Neural cell (in vitro differentiated cells): Measurements from ENCODE around the gene BTBD19. TPM values are rescaled to one million over a fixed set of nuclear protein-coding genes. Genes with fewer than 3 reads are reported as not detected.

Source experiments
- H2AFZ ChIP-seq: fragments of 200-600, 300-800 bp; sonication (generic), shearing (Covaris generic); 2 replicates; pipeline ENCODE4 v1.6.0; 2014; ENCODE audit warnings: low read depth, mild to moderate bottlenecking, antibody characterized with exemption, low read length, moderate library complexity
- H3F3A ChIP-seq: fragments of 200-600 bp; shearing (Covaris generic); 2 replicates; pipeline ENCODE4 v1.6.1; 2016; ENCODE audit warnings: mild to moderate bottlenecking, moderate library complexity, mixed read lengths, antibody characterized with exemption, low read length; ENCODE audit not compliant: insufficient read depth, poor library complexity, severe bottlenecking
- H3K27ac ChIP-seq: fragments of 200-600, 300-800 bp; sonication (generic), shearing (Covaris generic); 2 replicates; pipeline ENCODE4 v1.5.1; 2014; ENCODE audit warnings: mild to moderate bottlenecking, low read length, moderate library complexity
- H3K27me3 ChIP-seq: fragments of 300-800, 200-600 bp; sonication (generic), shearing (Covaris generic); 2 replicates; pipeline ENCODE4 v1.6.0; 2014; ENCODE audit warnings: mild to moderate bottlenecking, low read depth, low read length, moderate library complexity; ENCODE audit not compliant: insufficient read depth
- H3K36me3 ChIP-seq: fragments of 300-800, 200-600 bp; sonication (generic), shearing (Covaris generic); 2 replicates; pipeline ENCODE4 v1.5.1; 2014; ENCODE audit warnings: mild to moderate bottlenecking, antibody characterized with exemption, low read length, moderate library complexity; ENCODE audit not compliant: insufficient read depth
- H3K4me2 ChIP-seq: fragments of 300-800, 200-600 bp; sonication (generic), shearing (Covaris generic); 2 replicates; pipeline ENCODE4 v1.6.0; 2014; ENCODE audit warnings: mild to moderate bottlenecking, low read length
- H3K4me3 ChIP-seq: fragments of 300-800, 200-600 bp; sonication (generic), shearing (Covaris generic); 2 replicates; pipeline ENCODE4 v1.5.1; 2014; ENCODE audit warnings: mild to moderate bottlenecking, low read length, moderate library complexity
- H3K79me2 ChIP-seq: fragments of 200-600 bp; shearing (Covaris generic); replicated peaks from 2 replicates; pipeline ENCODE4 v1.6.0; 2014; ENCODE audit warnings: mild to moderate bottlenecking, low read length, moderate library complexity; ENCODE audit not compliant: insufficient read depth
- H3K9ac ChIP-seq: fragments of 300-800, 200-600 bp; sonication (generic), shearing (Covaris generic); 2 replicates; pipeline ENCODE4 v1.6.1; 2016; ENCODE audit warnings: mild to moderate bottlenecking, low read length, mixed read lengths
- H3K9me2 ChIP-seq: fragments of 200-600 bp; shearing (Covaris generic); 2 replicates; pipeline ENCODE4 v1.6.1; 2016; ENCODE audit warnings: mild to moderate bottlenecking, low read length, mixed read lengths; ENCODE audit not compliant: insufficient read depth
- H3K9me3 ChIP-seq: fragments of 200-600, 300-800 bp; sonication (generic), shearing (Covaris generic); 2 replicates; pipeline ENCODE4 v1.6.1; 2016; ENCODE audit warnings: mild to moderate bottlenecking, mixed run types, low read length, moderate library complexity, mixed read lengths
- H4K20me1 ChIP-seq: fragments of 200-600 bp; shearing (Covaris generic); 2 replicates; pipeline ENCODE4 v1.6.1; 2016; ENCODE audit warnings: mild to moderate bottlenecking, mixed run types; ENCODE audit not compliant: insufficient read depth
- EP300 ChIP-seq: fragments of 450-650 bp; conservative IDR thresholded peaks from 2 replicates; pipeline ENCODE4 v1.6.1; 2014; ENCODE audit warnings: antibody characterized with exemption, mild to moderate bottlenecking, moderate library complexity; ENCODE audit not compliant: poor library complexity, severe bottlenecking
- EZH2 ChIP-seq: fragments of 200-600, 300-800 bp; shearing (Covaris generic), sonication (generic); IDR thresholded peaks from 2 replicates; pipeline ENCODE4 v1.6.1; 2014; ENCODE audit warnings: antibody characterized with exemption, low read length, borderline replicate concordance, mild to moderate bottlenecking; ENCODE audit not compliant: insufficient read depth, poor library complexity, severe bottlenecking
- MXI1 ChIP-seq: fragments of 450-650 bp; conservative IDR thresholded peaks from 2 replicates; pipeline ENCODE4 v1.6.1; 2014; ENCODE audit warnings: antibody characterized with exemption, mild to moderate bottlenecking; ENCODE audit not compliant: poor library complexity, severe bottlenecking
- POLR2AphosphoS5 ChIP-seq: IDR thresholded peaks from 2 replicates; pipeline ENCODE4 v1.6.1; 2012
- RAD21 ChIP-seq: fragments of 450-650 bp; conservative IDR thresholded peaks from 2 replicates; pipeline ENCODE4 v1.6.1; 2014; ENCODE audit warnings: antibody characterized with exemption, mild to moderate bottlenecking, moderate library complexity
- SMC3 ChIP-seq: fragments of 450-650 bp; conservative IDR thresholded peaks from 2 replicates; pipeline ENCODE4 v1.6.1; 2014; ENCODE audit warnings: antibody characterized with exemption, mild to moderate bottlenecking, moderate library complexity; ENCODE audit not compliant: poor library complexity
- TAF1 ChIP-seq: IDR thresholded peaks from 2 replicates; pipeline ENCODE4 v1.6.1; 2012; ENCODE audit warnings: low read depth
- polyA plus RNA-seq: library from polyadenylated mRNA; depleted of rRNA; stranded (reverse); fragments of >200 nt; gene quantifications from 2 replicates; pipeline ENCODE4 v1.2.3, GENCODE V29; 2014
- TF ChIP-seq, protein P1 (sequence below): IDR thresholded peaks from 2 replicates; pipeline ENCODE4 v1.6.1; 2012; ENCODE audit warnings: borderline replicate concordance
- TF ChIP-seq, protein P2 (sequence below): fragments of 450-650 bp; IDR thresholded peaks from 2 replicates; pipeline ENCODE4 v1.5.1; 2014; ENCODE audit warnings: antibody characterized with exemption, mild to moderate bottlenecking, moderate library complexity; ENCODE audit not compliant: poor library complexity, severe bottlenecking

BTBD19 gene
- polyA plus RNA-seq, 1 donor from 2014 or later: not detected

DNA sequence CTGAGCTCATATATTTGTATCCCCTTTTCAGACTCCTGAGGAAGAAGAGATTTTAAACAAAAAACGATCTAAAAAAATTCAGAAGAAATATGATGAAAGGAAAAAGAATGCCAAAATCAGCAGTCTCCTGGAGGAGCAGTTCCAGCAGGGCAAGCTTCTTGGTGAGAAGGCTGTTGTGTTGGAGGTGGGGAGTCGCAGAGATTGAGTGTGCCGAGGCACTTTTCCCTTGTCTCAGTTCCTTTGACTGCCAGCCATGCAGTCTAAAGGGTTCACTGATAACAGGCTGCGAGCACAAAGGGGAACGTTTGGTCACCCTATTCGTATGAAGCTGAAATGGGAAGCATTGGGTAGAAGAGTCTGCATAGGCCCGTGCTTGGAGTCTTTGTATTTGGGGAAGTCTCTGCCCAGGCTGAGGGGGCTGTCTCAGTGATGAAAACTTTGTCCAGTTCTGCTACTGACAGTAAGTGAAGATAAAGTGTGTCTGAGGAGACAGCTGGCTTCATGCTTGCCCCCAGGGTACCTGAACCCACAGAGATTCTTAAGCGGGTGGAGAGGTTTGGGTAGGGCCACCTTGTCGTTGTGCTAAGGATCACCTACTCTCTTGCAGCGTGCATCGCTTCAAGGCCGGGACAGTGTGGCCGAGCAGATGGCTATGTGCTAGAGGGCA is 30.2 kb upstream of the BTBD19 start:
- TF ChIP-seq, protein P1, sequence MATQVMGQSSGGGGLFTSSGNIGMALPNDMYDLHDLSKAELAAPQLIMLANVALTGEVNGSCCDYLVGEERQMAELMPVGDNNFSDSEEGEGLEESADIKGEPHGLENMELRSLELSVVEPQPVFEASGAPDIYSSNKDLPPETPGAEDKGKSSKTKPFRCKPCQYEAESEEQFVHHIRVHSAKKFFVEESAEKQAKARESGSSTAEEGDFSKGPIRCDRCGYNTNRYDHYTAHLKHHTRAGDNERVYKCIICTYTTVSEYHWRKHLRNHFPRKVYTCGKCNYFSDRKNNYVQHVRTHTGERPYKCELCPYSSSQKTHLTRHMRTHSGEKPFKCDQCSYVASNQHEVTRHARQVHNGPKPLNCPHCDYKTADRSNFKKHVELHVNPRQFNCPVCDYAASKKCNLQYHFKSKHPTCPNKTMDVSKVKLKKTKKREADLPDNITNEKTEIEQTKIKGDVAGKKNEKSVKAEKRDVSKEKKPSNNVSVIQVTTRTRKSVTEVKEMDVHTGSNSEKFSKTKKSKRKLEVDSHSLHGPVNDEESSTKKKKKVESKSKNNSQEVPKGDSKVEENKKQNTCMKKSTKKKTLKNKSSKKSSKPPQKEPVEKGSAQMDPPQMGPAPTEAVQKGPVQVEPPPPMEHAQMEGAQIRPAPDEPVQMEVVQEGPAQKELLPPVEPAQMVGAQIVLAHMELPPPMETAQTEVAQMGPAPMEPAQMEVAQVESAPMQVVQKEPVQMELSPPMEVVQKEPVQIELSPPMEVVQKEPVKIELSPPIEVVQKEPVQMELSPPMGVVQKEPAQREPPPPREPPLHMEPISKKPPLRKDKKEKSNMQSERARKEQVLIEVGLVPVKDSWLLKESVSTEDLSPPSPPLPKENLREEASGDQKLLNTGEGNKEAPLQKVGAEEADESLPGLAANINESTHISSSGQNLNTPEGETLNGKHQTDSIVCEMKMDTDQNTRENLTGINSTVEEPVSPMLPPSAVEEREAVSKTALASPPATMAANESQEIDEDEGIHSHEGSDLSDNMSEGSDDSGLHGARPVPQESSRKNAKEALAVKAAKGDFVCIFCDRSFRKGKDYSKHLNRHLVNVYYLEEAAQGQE: no peak
- no peak for TF ChIP-seq EZH2
- no peak for TF ChIP-seq EP300
- no peak for TF ChIP-seq MXI1
- TF ChIP-seq RAD21: no peak
- TF ChIP-seq, protein P2, sequence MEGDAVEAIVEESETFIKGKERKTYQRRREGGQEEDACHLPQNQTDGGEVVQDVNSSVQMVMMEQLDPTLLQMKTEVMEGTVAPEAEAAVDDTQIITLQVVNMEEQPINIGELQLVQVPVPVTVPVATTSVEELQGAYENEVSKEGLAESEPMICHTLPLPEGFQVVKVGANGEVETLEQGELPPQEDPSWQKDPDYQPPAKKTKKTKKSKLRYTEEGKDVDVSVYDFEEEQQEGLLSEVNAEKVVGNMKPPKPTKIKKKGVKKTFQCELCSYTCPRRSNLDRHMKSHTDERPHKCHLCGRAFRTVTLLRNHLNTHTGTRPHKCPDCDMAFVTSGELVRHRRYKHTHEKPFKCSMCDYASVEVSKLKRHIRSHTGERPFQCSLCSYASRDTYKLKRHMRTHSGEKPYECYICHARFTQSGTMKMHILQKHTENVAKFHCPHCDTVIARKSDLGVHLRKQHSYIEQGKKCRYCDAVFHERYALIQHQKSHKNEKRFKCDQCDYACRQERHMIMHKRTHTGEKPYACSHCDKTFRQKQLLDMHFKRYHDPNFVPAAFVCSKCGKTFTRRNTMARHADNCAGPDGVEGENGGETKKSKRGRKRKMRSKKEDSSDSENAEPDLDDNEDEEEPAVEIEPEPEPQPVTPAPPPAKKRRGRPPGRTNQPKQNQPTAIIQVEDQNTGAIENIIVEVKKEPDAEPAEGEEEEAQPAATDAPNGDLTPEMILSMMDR: no peak
- no peak for TF ChIP-seq TAF1
- no peak for TF ChIP-seq SMC3
- no peak for TF ChIP-seq POLR2AphosphoS5
- H3K4me3 ChIP-seq: no peak overlapping the region
- H3K27me3 ChIP-seq: no peaks in the 10 kb centered on the region
- no peak overlapping the region for H3K9ac ChIP-seq
- H3F3A ChIP-seq: no peaks in the 10 kb centered on the region
- peaks cover 10% of the 10 kb centered on the region for H3K79me2 ChIP-seq
- peaks cover 2% of the 10 kb centered on the region for H4K20me1 ChIP-seq
- no peak overlapping the region for H2AFZ ChIP-seq
- H3K27ac ChIP-seq: no peak overlapping the region
- H3K4me2 ChIP-seq: no peak overlapping the region
- no peaks in the 10 kb centered on the region for H3K9me3 ChIP-seq
- no peaks in the 10 kb centered on the region for H3K9me2 ChIP-seq
- H3K36me3 ChIP-seq: no peaks in the 10 kb centered on the region

DNA sequence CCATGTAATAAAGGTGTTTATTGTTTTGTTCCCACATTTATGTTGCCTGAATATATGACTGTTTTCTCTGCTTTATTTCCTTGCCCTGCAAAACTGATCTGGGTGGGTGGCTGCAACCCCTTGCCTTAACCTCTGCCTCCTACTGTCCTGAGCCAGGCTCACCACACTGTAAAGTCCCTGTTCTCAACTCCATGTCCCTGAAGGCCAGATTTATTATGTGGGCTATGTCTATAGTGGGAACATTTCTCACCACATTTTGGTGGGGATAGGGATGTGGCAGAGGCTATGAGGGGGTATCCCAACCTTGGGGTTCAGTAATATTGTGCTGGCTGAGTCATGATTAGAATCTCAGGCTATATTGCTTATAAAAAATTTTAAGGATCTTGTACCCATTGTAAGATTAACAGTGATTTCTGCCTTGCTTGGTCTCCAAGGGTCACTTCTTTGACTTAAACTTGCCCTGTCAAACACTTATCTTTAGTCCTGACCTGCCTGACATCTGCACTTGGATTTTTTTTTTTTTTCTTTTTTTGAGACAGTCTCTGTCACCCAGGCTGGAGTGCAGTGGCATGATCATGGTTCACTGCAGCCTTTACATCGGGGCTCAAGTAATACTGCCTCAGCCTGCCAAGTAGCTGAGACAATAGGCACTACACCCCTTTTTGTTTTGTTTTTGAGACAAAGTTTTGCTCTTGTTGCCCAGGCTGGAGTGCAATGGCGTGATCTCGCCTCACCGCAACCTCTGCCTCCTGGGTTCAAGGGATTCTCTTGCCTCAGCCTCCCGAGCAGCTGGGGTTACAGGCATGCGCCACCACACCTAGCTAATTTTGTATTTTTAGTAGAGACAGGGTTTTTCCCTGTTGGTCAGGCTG is 29.4 kb upstream of the BTBD19 start:
- H3F3A ChIP-seq: no peaks in the 10 kb centered on the region
- no peak overlapping the region for H3K9ac ChIP-seq
- peaks cover 10% of the 10 kb centered on the region for H3K79me2 ChIP-seq
- peaks cover 2% of the 10 kb centered on the region for H4K20me1 ChIP-seq
- no peak overlapping the region for H3K4me3 ChIP-seq
- H3K27me3 ChIP-seq: peaks cover 6% of the 10 kb centered on the region
- H3K27ac ChIP-seq: no peak overlapping the region
- H3K9me2 ChIP-seq: no peaks in the 10 kb centered on the region
- no peaks in the 10 kb centered on the region for H3K9me3 ChIP-seq
- H3K36me3 ChIP-seq: no peaks in the 10 kb centered on the region
- TF ChIP-seq RAD21 (no peak), EP300 (no peak), SMC3 (no peak), EZH2 (no peak), POLR2AphosphoS5 (no peak), MXI1 (no peak), TAF1 (no peak)
- TF ChIP-seq, protein P2: no peak
- TF ChIP-seq, protein P1: no peak
- no peak overlapping the region for H3K4me2 ChIP-seq
- no peak overlapping the region for H2AFZ ChIP-seq
